ENCODE data around the gene NAALAD2.
A peak's percentile ranks its signal among the peaks of the same experiment; 100 is the strongest.
"Not testable (repeated sequence)": the region's sequence is repeated elsewhere in the genome, so short reads cannot be mapped to it uniquely, and the experiment has no call there.

The NAALAD2 gene

GRCh38 chr11:90133560-90134477 is 644 bp upstream of the NAALAD2 start:
- Histone ChIP-seq H3K9me3 (ENCODE audit: control insufficient read depth in 5 of 5, low read length in 5 of 5) (no peaks in the 10 kb centered on the region), H3K4me3 (ENCODE audit: low read depth in 1 of 5, low read length in 5 of 5) (peak overlapping the region; percentile 75 to 95 (median 77)), H3K4me1 (ENCODE audit: control insufficient read depth in 5 of 5, insufficient read depth in 5 of 5, low read length in 5 of 5) (peaks cover 0 to 22% (median 11%) of the 10 kb centered on the region in 5 donors), H3K9ac (ENCODE audit: low read length in 5 of 5) (peak overlapping the region; percentile 32 to 76 (median 64)), H3K36me3 (ENCODE audit: control insufficient read depth in 5 of 5, insufficient read depth in 5 of 5, low read length in 5 of 5) (no peaks in the 10 kb centered on the region), H3K27me3 (ENCODE audit: control insufficient read depth in 5 of 5, insufficient read depth in 4 of 5, low read length in 5 of 5) (no peaks in the 10 kb centered on the region), H3K27ac (ENCODE audit: low read depth, low read length) (peak overlapping the region; percentile 37)

GRCh38 chr11:90135016-90135415 is 553 bp downstream of the NAALAD2 start:
- Histone ChIP-seq H3K9me3 (ENCODE audit: control insufficient read depth in 5 of 5, low read length in 5 of 5) (no peaks in the 10 kb centered on the region), H3K36me3 (ENCODE audit: control insufficient read depth in 5 of 5, insufficient read depth in 5 of 5, low read length in 5 of 5) (peaks cover 0 to 5% (median 0%) of the 10 kb centered on the region in 5 donors), H3K4me3 (ENCODE audit: low read depth in 1 of 5, low read length in 5 of 5) (peak overlapping the region; percentile 75 to 95 (median 77)), H3K27ac (ENCODE audit: low read depth, low read length) (peak overlapping the region; percentile 37), H3K27me3 (ENCODE audit: control insufficient read depth in 5 of 5, insufficient read depth in 4 of 5, low read length in 5 of 5) (no peaks in the 10 kb centered on the region), H3K9ac (ENCODE audit: low read length in 5 of 5) (peak overlapping the region; percentile 63 to 76 (median 64)), H3K4me1 (ENCODE audit: control insufficient read depth in 5 of 5, insufficient read depth in 5 of 5, low read length in 5 of 5) (peaks cover 0 to 22% (median 11%) of the 10 kb centered on the region in 5 donors)

GRCh38 chr11:90148900-90149299 is 14.4 kb downstream of the NAALAD2 start:
- peaks cover 0 to 7% (median 0%) of the 10 kb centered on the region in 5 donors for H3K36me3 ChIP-seq (ENCODE audit: control insufficient read depth in 5 of 5, insufficient read depth in 5 of 5, low read length in 5 of 5)
- H3K9ac ChIP-seq (ENCODE audit: low read length in 5 of 5) = no peak overlapping the region
- H3K27me3 ChIP-seq (ENCODE audit: control insufficient read depth in 5 of 5, insufficient read depth in 4 of 5, low read length in 5 of 5) = no peaks in the 10 kb centered on the region
- no peaks in the 10 kb centered on the region for H3K9me3 ChIP-seq (ENCODE audit: control insufficient read depth in 5 of 5, low read length in 5 of 5)
- no peaks in the 10 kb centered on the region for H3K4me1 ChIP-seq (ENCODE audit: control insufficient read depth in 5 of 5, insufficient read depth in 5 of 5, low read length in 5 of 5)
- H3K4me3 ChIP-seq (ENCODE audit: low read depth in 1 of 5, low read length in 5 of 5) = no peak overlapping the region
- no peak overlapping the region for H3K27ac ChIP-seq (ENCODE audit: low read depth, low read length)

GRCh38 chr11:90166982-90167573 is 32.6 kb downstream of the NAALAD2 start:
- H3K36me3 ChIP-seq (ENCODE audit: control insufficient read depth in 5 of 5, insufficient read depth in 5 of 5, low read length in 5 of 5); H3K27ac ChIP-seq (ENCODE audit: low read depth, low read length); H3K4me3 ChIP-seq (ENCODE audit: low read depth in 1 of 5, low read length in 5 of 5); H3K4me1 ChIP-seq (ENCODE audit: control insufficient read depth in 5 of 5, insufficient read depth in 5 of 5, low read length in 5 of 5); H3K27me3 ChIP-seq (ENCODE audit: control insufficient read depth in 5 of 5, insufficient read depth in 4 of 5, low read length in 5 of 5); H3K9ac ChIP-seq (ENCODE audit: low read length in 5 of 5); H3K9me3 ChIP-seq (ENCODE audit: control insufficient read depth in 5 of 5, low read length in 5 of 5): not testable (repeated sequence)

- H3K36me3 ChIP-seq (ENCODE audit: control insufficient read depth in 5 of 5, insufficient read depth in 5 of 5, low read length in 5 of 5); H3K27me3 ChIP-seq (ENCODE audit: control insufficient read depth in 5 of 5, insufficient read depth in 4 of 5, low read length in 5 of 5); H3K27ac ChIP-seq (ENCODE audit: low read depth, low read length); H3K4me1 ChIP-seq (ENCODE audit: control insufficient read depth in 5 of 5, insufficient read depth in 5 of 5, low read length in 5 of 5); H3K9me3 ChIP-seq (ENCODE audit: control insufficient read depth in 5 of 5, low read length in 5 of 5); H3K4me3 ChIP-seq (ENCODE audit: low read depth in 1 of 5, low read length in 5 of 5); H3K9ac ChIP-seq (ENCODE audit: low read length in 5 of 5): not testable (repeated sequence)
Observed at GRCh38 chr11:90167704-90168103, 33.2 kb downstream of the NAALAD2 start.

- peaks cover 0 to 5% (median 0%) of the 10 kb centered on the region in 5 donors for H3K36me3 ChIP-seq (ENCODE audit: control insufficient read depth in 5 of 5, insufficient read depth in 5 of 5, low read length in 5 of 5)
- H3K4me3 ChIP-seq (ENCODE audit: low read depth in 1 of 5, low read length in 5 of 5) = no peak overlapping the region
- peaks cover 0 to 3% (median 0%) of the 10 kb centered on the region in 5 donors for H3K4me1 ChIP-seq (ENCODE audit: control insufficient read depth in 5 of 5, insufficient read depth in 5 of 5, low read length in 5 of 5)
- H3K9me3 ChIP-seq (ENCODE audit: control insufficient read depth in 5 of 5, low read length in 5 of 5) = no peaks in the 10 kb centered on the region
- H3K27me3 ChIP-seq (ENCODE audit: control insufficient read depth in 5 of 5, insufficient read depth in 4 of 5, low read length in 5 of 5) = no peaks in the 10 kb centered on the region
- H3K27ac ChIP-seq (ENCODE audit: low read depth, low read length) = no peak overlapping the region
- no peak overlapping the region for H3K9ac ChIP-seq (ENCODE audit: low read length in 5 of 5)
Observed at GRCh38 chr11:90168571-90168970, 34.1 kb downstream of the NAALAD2 start.

GRCh38 chr11:90171359-90171758 is 36.9 kb downstream of the NAALAD2 start:
- H3K4me3 ChIP-seq (ENCODE audit: low read depth in 1 of 5, low read length in 5 of 5) = no peak overlapping the region
- H3K27ac ChIP-seq (ENCODE audit: low read depth, low read length) = no peak overlapping the region
- H3K9ac ChIP-seq (ENCODE audit: low read length in 5 of 5) = no peak overlapping the region
- peaks cover 0 to 3% (median 0%) of the 10 kb centered on the region in 5 donors for H3K4me1 ChIP-seq (ENCODE audit: control insufficient read depth in 5 of 5, insufficient read depth in 5 of 5, low read length in 5 of 5)
- no peaks in the 10 kb centered on the region for H3K9me3 ChIP-seq (ENCODE audit: control insufficient read depth in 5 of 5, low read length in 5 of 5)
- H3K36me3 ChIP-seq (ENCODE audit: control insufficient read depth in 5 of 5, insufficient read depth in 5 of 5, low read length in 5 of 5) = peaks cover 0 to 11% (median 6%) of the 10 kb centered on the region in 5 donors
- H3K27me3 ChIP-seq (ENCODE audit: control insufficient read depth in 5 of 5, insufficient read depth in 4 of 5, low read length in 5 of 5) = no peaks in the 10 kb centered on the region

DNA sequence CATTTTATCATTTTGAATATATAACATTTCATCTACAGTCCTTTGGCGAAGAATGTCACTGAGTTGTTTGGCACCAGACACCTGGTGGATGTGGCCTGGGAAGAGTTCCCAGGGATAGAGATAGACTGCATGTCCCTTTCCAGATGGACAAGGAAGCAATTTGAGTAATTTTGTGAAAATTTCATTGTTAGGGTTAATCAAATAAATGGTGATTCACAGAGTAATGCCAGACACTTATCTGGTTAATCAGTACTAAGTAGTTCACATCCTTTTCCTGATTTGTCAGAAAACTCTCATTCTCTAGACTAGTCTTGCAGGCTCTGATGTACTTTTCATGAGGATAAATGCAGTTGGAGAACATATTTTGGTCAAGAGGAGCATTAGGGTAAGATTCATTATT is 41.6 kb downstream of the NAALAD2 start:
- Histone ChIP-seq H3K4me3 (ENCODE audit: low read depth in 1 of 5, low read length in 5 of 5) (no peak overlapping the region), H3K9me3 (ENCODE audit: control insufficient read depth in 5 of 5, low read length in 5 of 5) (no peaks in the 10 kb centered on the region), H3K27ac (ENCODE audit: low read depth, low read length) (no peak overlapping the region), H3K27me3 (ENCODE audit: control insufficient read depth in 5 of 5, insufficient read depth in 4 of 5, low read length in 5 of 5) (no peaks in the 10 kb centered on the region), H3K4me1 (ENCODE audit: control insufficient read depth in 5 of 5, insufficient read depth in 5 of 5, low read length in 5 of 5) (peaks cover 0 to 7% (median 0%) of the 10 kb centered on the region in 5 donors), H3K9ac (ENCODE audit: low read length in 5 of 5) (no peak overlapping the region), H3K36me3 (ENCODE audit: control insufficient read depth in 5 of 5, insufficient read depth in 5 of 5, low read length in 5 of 5) (peaks cover 0 to 22% (median 6%) of the 10 kb centered on the region in 5 donors)

DNA sequence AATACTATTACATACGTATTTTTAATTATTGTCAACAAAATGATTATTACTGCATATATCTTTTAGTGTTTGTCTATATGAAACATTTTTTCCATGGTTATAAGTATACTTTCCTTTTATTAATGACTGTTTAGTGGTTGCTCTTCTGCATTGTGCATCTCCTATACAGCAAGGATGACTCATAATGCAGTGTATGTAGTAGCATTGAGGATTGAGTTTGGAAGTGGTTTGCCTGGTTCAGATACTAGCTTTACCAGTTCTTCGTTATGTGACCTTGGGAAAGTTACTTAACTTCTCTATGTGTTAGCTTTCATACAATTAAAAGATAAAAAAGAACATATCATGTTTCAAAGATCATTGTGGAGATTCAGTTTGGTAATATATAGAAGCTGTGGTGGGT is 44.3 kb downstream of the NAALAD2 start:
- no peaks in the 10 kb centered on the region for H3K9me3 ChIP-seq (ENCODE audit: control insufficient read depth in 5 of 5, low read length in 5 of 5)
- no peaks in the 10 kb centered on the region for H3K27me3 ChIP-seq (ENCODE audit: control insufficient read depth in 5 of 5, insufficient read depth in 4 of 5, low read length in 5 of 5)
- no peak overlapping the region for H3K27ac ChIP-seq (ENCODE audit: low read depth, low read length)
- H3K4me1 ChIP-seq (ENCODE audit: control insufficient read depth in 5 of 5, insufficient read depth in 5 of 5, low read length in 5 of 5) = peaks cover 0 to 7% (median 0%) of the 10 kb centered on the region in 5 donors
- peaks cover 0 to 29% (median 7%) of the 10 kb centered on the region in 5 donors for H3K36me3 ChIP-seq (ENCODE audit: control insufficient read depth in 5 of 5, insufficient read depth in 5 of 5, low read length in 5 of 5)
- H3K9ac ChIP-seq (ENCODE audit: low read length in 5 of 5) = no peak overlapping the region
- no peak overlapping the region for H3K4me3 ChIP-seq (ENCODE audit: low read depth in 1 of 5, low read length in 5 of 5)

GRCh38 chr11:90179923-90180322 is 45.5 kb downstream of the NAALAD2 start:
- H3K4me1 ChIP-seq (ENCODE audit: control insufficient read depth in 5 of 5, insufficient read depth in 5 of 5, low read length in 5 of 5) = peaks cover 0 to 7% (median 0%) of the 10 kb centered on the region in 5 donors
- no peaks in the 10 kb centered on the region for H3K27me3 ChIP-seq (ENCODE audit: control insufficient read depth in 5 of 5, insufficient read depth in 4 of 5, low read length in 5 of 5)
- no peak overlapping the region for H3K4me3 ChIP-seq (ENCODE audit: low read depth in 1 of 5, low read length in 5 of 5)
- no peak overlapping the region for H3K27ac ChIP-seq (ENCODE audit: low read depth, low read length)
- no peak overlapping the region for H3K9ac ChIP-seq (ENCODE audit: low read length in 5 of 5)
- H3K9me3 ChIP-seq (ENCODE audit: control insufficient read depth in 5 of 5, low read length in 5 of 5) = no peaks in the 10 kb centered on the region
- peaks cover 0 to 32% (median 7%) of the 10 kb centered on the region in 5 donors for H3K36me3 ChIP-seq (ENCODE audit: control insufficient read depth in 5 of 5, insufficient read depth in 5 of 5, low read length in 5 of 5)

All from subcutaneous abdominal adipose tissue (tissue), 5 donors.